ENCODE data around the gene CCDC174.
"Not testable (repeated sequence)": the region's sequence is repeated elsewhere in the genome, so short reads cannot be mapped to it uniquely, and the experiment has no call there.

The CCDC174 gene

GRCh38 chr3:14649466-14649865 lies 2.1 kb upstream of the CCDC174 start:
- in situ Hi-C loops (cut with HindIII; ENCODE audit: low sequenced_read_pairs) = no loop called here

GRCh38 chr3:14650193-14650592 lies 1.4 kb upstream of the CCDC174 start:
- in situ Hi-C loops (cut with HindIII; ENCODE audit: low sequenced_read_pairs) = no loop called here

- in situ Hi-C loops (cut with HindIII; ENCODE audit: low sequenced_read_pairs) = not testable (repeated sequence)
Observed at GRCh38 chr3:14652360-14652907, 872 bp downstream of the CCDC174 start.

- in situ Hi-C loops (cut with HindIII; ENCODE audit: low sequenced_read_pairs) = no loop called here
Observed at GRCh38 chr3:14657579-14657978, 6.0 kb downstream of the CCDC174 start.

GRCh38 chr3:14658978-14659377 lies 7.4 kb downstream of the CCDC174 start:
- in situ Hi-C loops (cut with HindIII; ENCODE audit: low sequenced_read_pairs) = no loop called here

GRCh38 chr3:14660942-14661341 lies 9.4 kb downstream of the CCDC174 start:
- in situ Hi-C loops (cut with HindIII; ENCODE audit: low sequenced_read_pairs) = no loop called here

- in situ Hi-C loops (cut with HindIII; ENCODE audit: low sequenced_read_pairs) = no loop called here
Observed at GRCh38 chr3:14663396-14664135, 12.0 kb downstream of the CCDC174 start.

GRCh38 chr3:14664170-14664569 lies 12.6 kb downstream of the CCDC174 start:
- in situ Hi-C loops (cut with HindIII; ENCODE audit: low sequenced_read_pairs) = no loop called here

GRCh38 chr3:14672588-14672987 lies 21.0 kb downstream of the CCDC174 start:
- in situ Hi-C loops (cut with HindIII; ENCODE audit: low sequenced_read_pairs) = no loop called here

- in situ Hi-C loops (cut with HindIII; ENCODE audit: low sequenced_read_pairs) = no loop called here
Observed at GRCh38 chr3:14674841-14675240, 23.3 kb downstream of the CCDC174 start, which contains the start of gene C3orf20. C3orf20 (plus strand) TSS chr3:14675141; CDS start chr3:14682714, 7,573 bp downstream.

GRCh38 chr3:14676881-14677280 lies 25.3 kb downstream of the CCDC174 start:
- in situ Hi-C loops (cut with HindIII; ENCODE audit: low sequenced_read_pairs) = no loop called here

GRCh38 chr3:14678015-14678503 lies 26.5 kb downstream of the CCDC174 start:
- in situ Hi-C loops (cut with HindIII; ENCODE audit: low sequenced_read_pairs) = no loop called here

GRCh38 chr3:14680115-14680514 lies 28.6 kb downstream of the CCDC174 start:
- in situ Hi-C loops (cut with HindIII; ENCODE audit: low sequenced_read_pairs) = no loop called here

GRCh38 chr3:14680716-14681115 lies 29.2 kb downstream of the CCDC174 start:
- in situ Hi-C loops (cut with HindIII; ENCODE audit: low sequenced_read_pairs) = no loop called here

- in situ Hi-C loops (cut with HindIII; ENCODE audit: low sequenced_read_pairs) = no loop called here
Observed at GRCh38 chr3:14684447-14684846, 32.9 kb downstream of the CCDC174 start.

- in situ Hi-C loops (cut with HindIII; ENCODE audit: low sequenced_read_pairs) = no loop called here
Observed at GRCh38 chr3:14685179-14685578, 33.6 kb downstream of the CCDC174 start.

GRCh38 chr3:14687360-14687759 lies 35.8 kb downstream of the CCDC174 start:
- in situ Hi-C loops (cut with HindIII; ENCODE audit: low sequenced_read_pairs) = no loop called here

- in situ Hi-C loops (cut with HindIII; ENCODE audit: low sequenced_read_pairs) = no loop called here
Observed at GRCh38 chr3:14688525-14688924, 37.0 kb downstream of the CCDC174 start.

- in situ Hi-C loops (cut with HindIII; ENCODE audit: low sequenced_read_pairs) = no loop called here
Observed at GRCh38 chr3:14689247-14689980, 37.9 kb downstream of the CCDC174 start.

- in situ Hi-C loops (cut with HindIII; ENCODE audit: low sequenced_read_pairs) = no loop called here
Observed at GRCh38 chr3:14691239-14691638, 39.7 kb downstream of the CCDC174 start.

- in situ Hi-C loops (cut with HindIII; ENCODE audit: low sequenced_read_pairs) = no loop called here
Observed at GRCh38 chr3:14691719-14692118, 40.2 kb downstream of the CCDC174 start.
